GM12864 (cell line): ENCODE results near the gene PFKFB4.

ENCODE experiments used
- DNase-seq: peaks from one replicate; pipeline ENCODE4 v3.0.0-alpha.2; 2011; ENCODE audit warnings: low read depth
- H3K4me3 ChIP-seq: 2 replicates; pipeline ENCODE4 v1.5.1; 2011; ENCODE audit warnings: mild to moderate bottlenecking, low read depth, low read length, control low read depth
- CTCF ChIP-seq: IDR thresholded peaks from 2 replicates; pipeline ENCODE4 v1.5.1; 2011; ENCODE audit warnings: low read depth, mild to moderate bottlenecking, moderate library complexity, low read length, control low read depth, inconsistent platforms; ENCODE audit errors: missing control alignments

The PFKFB4 gene

DNA sequence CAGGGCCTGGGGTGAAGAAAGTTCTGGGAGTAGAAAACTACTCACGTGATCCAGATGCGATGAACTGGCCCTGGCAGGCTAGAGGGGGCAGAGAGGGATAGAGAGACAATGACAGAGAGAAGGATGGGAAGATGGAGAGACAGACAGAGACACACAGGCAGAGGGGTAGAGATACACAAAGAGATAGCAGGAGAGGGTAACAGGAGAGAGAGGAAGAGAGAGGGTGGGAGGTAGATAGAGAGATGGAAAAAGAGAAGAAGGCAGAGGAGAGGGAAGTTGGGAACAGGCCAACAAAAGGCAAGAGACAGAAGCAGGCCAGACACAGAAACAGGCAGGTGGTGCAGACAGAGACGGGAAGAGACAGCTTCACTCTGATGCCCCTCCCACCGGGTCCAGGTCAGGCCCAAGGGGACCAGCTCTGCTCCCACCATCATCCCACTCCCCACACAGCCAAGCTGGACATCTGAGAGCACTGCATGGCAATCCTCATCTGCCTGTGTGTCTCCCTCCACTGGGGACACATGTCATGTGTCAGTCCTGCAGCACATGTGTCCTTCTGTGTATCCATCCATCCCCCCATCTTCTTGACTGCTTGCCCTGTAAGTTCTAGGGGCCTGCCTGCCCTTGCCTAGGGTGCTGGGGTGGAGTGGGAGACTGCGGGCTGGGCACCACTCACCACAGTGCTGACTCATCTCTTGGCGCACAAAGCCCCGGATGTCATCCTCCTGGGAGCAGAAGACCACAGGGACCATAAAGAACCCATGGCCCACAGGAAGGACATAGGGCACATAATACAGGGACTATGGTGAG, 9.2 kb upstream of the PFKFB4 start:
- no peak for TF ChIP-seq CTCF
- no peak for DNase-seq
- no peak overlapping the region for H3K4me3 ChIP-seq

- H3K4me3 ChIP-seq: no peak overlapping the region
- DNase-seq: no peak
- TF ChIP-seq CTCF: no peak
Observed at GRCh38 chr3:48565186-48565585, 8.6 kb upstream of the PFKFB4 start.

- no peak overlapping the region for H3K4me3 ChIP-seq
- no peak for TF ChIP-seq CTCF
- no peak for DNase-seq
Observed at GRCh38 chr3:48564667-48565066, 8.1 kb upstream of the PFKFB4 start.

DNA sequence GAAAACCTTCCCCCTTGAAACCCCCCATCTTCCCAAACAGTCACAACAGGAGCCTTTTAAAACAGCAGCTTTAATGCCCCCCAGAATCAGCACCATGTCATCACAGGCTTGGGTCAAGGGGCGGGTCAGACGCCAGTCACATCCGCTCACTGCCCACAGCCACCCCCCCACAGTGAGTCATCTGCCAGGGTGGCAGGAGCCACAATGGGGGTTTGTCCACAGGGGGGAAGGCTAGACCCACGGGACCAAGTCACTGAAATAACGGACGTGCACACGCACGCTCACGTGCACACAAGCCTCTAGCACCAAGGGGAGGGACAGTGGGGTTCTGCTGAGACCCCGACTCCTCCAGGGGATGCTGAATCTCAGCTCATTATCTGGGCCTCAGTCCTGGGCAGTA, 7.4 kb upstream of the PFKFB4 start:
- no peak for DNase-seq
- H3K4me3 ChIP-seq: no peak overlapping the region
- no peak for TF ChIP-seq CTCF

DNA sequence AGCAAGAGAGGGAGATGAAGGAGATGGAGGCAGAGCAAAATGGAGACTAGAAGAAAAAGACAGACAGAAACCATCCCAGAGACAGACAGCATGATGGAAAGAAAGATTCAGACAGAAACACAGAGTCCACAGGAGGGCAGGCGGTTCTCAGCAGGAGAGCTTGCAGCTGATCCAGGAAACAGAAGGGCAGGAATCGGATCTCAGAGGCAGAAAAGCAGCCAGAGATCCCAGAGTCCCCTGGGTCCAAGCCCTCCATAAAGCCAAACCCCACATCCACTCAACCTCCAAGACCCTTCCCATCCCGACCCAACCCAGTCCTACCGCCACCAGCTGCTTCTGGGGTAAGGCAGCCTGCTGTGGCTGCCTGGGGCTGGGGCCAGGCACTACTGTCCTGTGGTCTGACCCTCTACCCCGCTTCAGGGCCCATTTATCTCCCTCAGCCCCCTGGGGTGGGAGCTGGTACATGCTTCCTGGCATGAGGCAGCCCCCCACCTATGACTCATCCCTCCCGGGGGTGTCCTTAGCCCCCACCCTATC, 6.8 kb upstream of the PFKFB4 start, which contains the start of gene UCN2:
UCN2 (minus strand) TSS at position 400 of the 537 bp plus-strand sequence. CDS start 657 bp downstream, outside the sequence.
- TF ChIP-seq CTCF: no peak
- no peak within 1 kb of the TSS for H3K4me3 ChIP-seq
- no peak for DNase-seq

- no peak for TF ChIP-seq CTCF
- no peak overlapping the region for H3K4me3 ChIP-seq
- no peak for DNase-seq
Observed at GRCh38 chr3:48562367-48563095, 5.9 kb upstream of the PFKFB4 start.
